ENCODE measurements around the gene SYT7.

Gene SYT7

DNA sequence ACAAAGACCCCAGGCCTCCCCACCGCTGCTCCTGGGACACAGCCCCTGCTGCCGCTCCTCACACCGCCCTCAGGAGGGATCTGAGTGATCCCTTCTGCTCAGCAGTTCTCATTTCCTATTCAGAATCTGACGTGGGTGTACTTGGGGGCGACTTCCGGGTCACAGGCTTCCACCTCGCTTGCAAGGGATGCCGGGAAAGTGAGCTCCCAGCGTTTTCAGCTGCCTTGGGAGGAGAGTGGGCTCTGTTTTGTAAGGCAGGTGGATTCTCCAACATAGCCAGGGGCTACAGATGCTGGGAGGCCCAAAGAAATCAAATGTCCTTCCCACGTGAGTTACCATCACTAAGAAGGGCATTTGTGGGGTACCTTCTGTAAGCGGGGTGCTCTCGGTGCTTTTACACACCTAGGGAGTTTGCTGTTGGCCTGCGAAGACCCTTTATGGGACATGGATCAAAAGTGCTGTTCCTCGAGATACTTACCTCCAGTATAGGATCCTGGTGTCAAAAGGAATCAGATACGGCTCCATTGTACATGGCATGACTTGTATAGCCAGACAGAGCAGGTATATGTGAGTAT is 82.0 kb downstream of the SYT7 start:
- no peak for DNase-seq (ENCODE audit: low read depth in 3 of 3)

DNA sequence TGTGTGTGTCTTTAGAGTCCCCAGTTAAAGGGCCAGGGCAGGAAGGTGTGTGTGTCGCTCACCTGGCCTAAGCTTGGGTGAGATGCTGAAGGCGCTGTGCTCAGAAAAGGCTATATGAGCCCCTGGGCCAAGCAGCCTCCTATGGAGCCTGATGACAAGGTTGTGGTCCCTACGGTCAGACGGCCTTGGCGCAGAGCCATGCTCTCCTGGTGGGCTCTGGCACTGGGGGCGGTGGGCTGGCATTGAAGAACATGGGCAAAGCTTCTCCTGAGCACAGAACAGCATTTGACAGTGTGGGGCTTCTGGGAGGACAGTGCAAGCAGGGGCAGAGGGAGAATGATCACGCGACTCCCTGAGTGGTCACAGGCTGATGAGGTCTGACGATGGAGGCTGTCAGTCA is 83.0 kb downstream of the SYT7 start:
- no peak for DNase-seq (ENCODE audit: low read depth in 3 of 3)

DNA sequence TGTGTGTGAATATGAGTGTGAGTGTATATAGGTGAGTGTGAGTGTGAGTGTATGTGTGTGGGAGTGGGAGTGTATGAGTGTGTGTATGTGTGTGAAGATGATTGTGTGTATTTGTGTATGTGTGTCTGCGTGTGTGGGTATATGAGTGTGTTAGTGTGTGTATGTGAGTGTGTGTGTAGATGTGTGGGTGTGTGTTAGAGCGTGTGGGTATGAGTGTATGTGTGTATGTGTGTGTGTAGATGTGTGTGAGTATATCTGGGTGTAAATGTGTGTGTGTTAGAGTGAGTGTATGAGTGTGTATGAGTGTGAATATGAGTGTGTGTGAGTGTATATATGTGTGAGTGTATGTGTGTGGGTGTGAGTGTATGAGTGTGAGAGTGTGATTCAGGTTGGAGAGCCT is 83.4 kb downstream of the SYT7 start:
- DNase-seq (ENCODE audit: low read depth in 3 of 3), result no peak

DNA sequence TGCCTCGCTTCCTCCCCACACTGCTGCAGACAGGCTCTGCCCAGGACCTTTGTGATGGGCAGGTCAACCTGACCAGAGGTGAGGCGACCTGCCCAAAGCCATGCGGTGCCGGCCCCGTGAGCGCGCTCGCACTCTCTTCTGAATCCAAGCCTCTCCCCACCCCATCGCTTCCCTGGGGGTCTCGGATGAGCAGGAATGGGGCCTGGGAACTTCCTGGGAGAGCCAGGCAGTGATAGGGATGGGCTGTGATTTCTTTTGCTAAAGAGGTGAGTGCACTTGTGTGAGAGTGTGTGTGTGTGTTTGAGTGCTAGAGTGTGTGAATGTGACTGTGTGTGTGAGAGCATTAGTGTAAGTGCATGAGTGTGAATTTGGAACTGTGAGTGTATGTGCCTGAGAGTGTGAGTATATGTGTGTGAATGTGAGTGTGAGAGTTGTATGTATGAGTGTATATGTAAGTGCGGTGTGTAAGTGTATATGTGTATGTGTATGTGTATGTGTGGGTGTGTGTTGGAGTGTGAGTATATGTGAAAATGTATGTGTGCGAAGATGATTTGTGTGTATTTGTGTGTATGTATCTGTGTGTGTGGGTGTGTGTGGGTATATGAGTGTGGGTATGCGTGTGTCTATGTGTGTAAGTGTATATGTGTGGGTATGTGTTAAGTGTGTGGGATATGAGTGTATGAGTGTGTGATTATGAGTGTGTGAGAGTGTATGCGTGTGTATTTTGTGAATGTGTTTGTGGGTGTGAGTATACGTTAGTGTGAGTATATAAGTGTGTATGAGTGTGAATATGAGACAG is 84.1 kb downstream of the SYT7 start:
- no peak for DNase-seq (ENCODE audit: low read depth in 3 of 3)

DNA sequence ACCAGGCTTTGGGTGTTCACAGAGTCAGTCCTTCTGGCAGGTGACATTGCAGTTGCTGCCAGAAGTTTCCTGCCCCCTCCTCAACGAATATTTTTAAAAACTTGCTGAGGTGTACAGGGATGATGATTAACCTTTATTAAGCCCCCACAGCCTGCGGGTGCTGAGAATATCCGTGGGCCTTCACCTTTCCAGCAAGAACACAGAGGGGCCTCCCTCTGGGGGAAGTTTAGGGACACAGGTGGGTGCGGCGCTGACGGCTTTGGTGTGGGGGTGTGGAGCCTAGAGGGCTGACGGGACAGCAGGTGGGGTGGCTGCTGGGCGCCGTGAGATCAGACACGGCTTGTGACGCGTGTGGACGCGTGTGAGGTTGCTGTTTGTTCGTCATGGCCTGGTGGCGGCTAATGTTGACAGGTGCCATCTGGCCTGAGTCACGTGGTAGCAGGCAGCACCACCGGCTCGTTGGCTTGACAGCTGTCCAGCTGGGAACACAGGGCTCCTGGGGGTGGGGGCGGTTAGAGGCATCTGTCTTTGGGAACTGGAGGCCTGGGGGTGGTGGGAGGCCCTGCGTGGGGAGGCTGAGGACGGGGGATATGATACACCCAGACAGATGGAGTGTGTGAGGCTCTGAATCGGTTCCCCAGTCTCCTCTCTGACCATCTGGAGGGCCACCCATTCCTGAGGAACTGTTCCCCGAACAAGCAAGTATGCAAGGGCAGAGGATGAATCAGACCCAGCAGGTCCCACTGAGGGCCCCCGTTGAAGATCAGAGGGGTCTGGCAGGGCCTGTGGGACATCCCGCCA is 84.9 kb downstream of the SYT7 start:
- DNase-seq (ENCODE audit: low read depth in 3 of 3), result no peak

DNA sequence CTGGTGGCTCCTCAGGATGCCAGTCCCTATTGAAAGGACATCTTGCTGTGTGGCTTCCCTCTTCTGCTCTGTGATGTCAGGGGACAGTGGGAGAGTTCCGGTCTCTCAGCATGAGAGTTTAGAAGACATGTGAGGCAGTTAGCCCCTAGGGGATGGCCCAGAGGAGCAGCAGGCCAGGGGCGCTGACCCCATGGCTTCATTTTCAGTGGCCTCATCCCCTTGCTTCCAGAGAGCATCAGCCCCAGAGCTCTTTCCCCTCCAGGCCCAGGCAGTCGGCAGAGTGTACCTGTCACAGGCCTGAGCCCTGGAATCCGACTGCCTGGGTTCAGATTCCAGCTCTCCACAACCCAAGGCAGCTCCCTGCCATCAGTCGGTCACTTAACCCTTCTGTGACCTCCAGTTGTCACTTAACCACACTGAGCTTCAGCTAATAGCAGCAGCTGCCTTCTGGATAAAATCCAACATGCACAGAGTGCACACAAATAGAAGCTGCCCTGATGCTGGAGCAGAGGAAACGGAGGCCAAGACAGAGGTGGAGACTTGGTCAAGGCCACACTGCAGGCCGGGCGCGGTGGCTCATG is 86.4 kb downstream of the SYT7 start:
- DNase-seq (ENCODE audit: low read depth in 3 of 3), result no peak

DNA sequence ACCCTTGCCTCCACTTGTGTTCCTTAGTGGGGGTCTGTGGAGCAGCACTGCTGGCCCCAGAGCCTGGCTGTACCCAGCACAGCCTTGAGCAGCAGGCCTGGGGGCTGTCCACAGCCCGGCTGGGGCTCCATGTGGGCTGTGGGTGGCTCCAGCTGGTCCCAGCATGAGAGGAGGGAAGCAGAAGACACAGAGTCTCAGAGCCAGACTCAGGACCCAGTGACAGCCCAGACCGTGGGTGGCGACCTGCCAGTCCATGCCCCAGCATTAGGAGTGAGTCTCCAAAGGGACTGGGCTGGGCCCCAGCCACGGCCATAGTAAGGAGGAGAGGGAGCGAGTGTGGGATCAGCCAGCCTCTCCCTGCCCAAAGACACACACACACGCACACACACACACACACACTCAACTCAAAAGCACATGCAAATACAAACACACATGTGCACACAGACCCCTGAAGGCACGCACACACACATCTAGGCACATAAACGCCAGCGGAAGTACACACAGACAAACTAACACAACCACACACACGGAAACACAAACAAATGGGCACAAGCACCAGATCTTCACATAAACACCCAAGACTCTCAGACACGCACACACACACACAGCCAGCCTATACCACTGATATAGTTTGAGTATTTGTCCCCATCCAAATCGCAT is 89.0 kb downstream of the SYT7 start:
- no peak for DNase-seq (ENCODE audit: low read depth in 3 of 3)

DNA sequence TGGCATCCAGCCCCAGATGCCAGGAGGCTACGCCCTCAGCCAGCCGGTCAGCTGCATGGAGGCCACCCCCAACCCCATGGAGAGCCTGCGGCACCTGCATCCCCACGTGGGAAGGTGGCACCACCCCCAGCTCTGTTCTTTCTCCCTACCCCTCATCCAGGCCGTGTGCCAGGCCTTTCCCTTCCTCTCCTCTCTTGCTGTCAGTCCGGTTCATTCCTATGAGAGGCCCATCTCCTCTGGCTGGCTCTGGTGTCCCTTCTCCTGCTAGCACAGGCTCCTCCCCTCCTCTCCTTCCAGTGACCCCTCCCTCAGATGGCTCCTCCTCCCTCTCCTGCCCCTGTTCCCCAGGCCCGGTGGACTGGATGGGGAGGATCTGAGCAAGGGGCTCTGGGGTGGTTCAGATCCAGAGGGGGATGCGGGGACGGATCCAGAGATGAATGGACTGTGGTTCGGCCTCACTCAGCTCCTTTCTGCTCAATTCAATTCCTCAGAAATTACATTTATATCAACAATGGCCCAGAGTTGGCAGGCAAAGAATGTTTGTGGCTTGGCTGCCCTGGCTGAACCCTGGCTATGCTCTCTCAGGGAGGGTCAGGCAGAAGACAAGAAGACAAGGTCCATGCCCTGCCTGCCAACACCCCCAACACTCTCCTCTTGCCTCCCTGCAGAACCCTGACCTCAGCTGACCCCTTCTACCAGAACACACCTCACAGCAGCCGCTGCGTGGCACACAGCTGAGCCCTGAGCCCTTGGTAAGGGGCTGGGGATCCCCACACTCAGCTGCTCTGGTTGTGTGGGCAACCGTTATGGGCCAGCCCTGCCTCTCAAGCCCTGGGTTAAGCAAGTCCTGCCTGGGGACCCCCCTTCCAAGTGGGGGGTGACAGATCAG is 90.8 kb downstream of the SYT7 start:
- DNase-seq (ENCODE audit: low read depth in 3 of 3), result no peak

DNA sequence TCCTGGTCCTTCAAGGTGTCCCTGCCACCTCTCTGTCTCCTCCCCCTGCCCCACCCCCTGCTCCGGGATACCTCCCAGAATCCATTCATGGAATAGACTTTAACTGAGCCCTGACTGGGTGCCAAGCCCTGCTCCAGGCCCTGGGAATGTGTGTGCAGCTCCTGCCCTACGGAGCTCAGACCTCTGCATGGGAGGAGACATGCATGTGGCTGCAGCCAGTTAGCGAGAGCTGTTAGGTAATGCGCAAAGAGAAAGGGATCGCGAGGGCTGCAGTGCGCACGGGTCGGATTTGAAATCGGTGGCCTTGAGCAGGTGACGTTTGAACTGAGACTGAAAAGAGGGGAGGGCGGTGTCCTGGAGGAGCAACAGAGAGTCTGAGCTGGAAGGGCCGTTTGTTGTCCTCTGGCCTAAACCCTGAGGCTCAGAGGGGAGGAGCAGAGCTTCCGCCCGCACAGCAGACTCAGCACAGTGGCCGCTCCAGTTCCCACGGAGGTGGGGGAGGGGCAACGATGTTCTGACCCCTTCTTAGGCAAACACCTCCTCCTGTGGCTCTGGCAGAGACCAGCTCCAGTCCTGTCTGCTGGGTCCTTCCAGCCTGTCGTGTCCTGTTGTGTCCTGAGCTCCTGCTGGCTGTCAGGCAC is 92.1 kb downstream of the SYT7 start:
- DNase-seq (ENCODE audit: low read depth in 3 of 3), result no peak

DNA sequence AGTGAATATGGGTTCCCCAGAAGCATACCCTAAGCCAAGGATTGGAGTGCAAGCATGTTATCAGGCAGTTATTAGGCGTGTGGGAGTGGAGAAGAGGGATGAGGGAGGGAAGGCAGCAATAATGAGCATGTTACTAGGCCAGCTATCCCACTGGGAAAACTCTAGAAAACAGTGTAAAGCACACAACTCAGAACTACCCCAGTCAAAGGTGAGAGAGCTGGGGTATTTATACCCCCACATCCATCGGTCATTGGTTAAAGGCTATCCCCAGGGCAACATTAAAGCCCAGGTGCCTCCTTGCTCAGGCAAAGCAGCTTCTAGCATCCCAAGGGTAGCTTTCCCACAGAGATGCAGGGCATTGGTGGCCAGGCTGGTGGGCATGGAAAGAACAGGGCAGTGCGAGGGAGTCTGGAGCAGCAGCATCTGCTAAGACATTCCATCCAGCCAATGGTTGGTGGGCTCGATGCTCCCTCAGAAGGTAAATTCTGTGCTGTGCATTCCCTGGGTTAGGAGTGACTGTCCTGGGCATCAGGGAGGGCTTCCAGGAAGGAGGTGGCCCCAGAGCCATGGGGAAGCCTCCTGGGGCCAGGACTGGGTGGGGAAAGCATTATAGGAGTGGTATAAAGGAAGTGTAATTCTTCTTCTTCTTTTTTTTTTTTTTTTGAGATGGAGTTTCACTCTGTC is 93.4 kb downstream of the SYT7 start:
- no peak for DNase-seq (ENCODE audit: low read depth in 3 of 3)

DNA sequence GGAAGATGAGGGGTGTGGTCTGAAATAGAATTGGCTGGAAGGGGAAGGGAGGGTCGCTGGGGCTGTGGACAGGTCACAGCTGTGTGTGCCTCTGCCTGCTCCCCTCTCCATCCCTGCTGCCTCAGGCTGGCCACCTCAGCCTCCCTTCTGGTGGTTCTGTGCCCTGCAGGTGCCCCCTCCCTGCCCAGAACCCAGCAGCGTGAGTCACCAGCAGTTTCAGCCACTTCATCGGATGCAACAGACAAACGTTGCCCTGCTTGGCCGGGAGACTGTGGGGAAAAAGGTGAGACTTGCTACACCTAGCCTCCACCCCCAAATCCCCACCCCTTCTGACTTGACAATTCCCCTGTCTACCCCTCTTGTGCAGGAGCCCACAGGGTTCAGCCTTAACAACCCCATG is 94.1 kb downstream of the SYT7 start:
- no peak for DNase-seq (ENCODE audit: low read depth in 3 of 3)

DNA sequence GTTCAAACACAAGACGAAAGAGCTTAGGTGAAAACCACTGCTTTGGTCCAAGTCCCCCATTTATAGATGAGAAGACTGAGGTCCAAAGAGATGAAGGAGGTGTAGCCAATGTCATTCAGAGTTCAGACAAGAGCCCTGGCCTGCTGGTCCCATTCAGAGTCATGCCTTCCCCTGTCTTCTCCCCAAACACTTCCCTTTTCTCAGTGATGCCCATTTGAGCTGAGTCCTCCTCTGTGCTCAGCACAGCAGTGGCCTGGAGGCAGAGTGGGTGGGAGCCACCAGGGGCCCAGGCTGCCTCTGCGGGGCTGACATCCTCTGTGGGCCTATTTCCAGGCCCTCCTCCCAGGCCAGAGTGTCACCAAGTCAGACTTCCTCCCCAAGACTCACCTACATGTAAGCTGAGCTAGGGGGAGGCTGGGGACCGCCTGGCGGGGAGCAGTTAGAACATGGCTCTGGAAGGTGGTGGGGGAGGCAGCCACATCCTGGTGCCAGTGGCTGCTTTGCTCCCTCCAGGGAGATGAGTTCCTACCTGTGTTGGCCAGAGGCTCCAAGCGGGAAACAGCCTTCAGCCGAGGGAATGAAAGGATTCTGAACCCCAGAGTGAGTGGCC is 94.8 kb downstream of the SYT7 start:
- DNase-seq (ENCODE audit: low read depth in 3 of 3), result no peak

DNA sequence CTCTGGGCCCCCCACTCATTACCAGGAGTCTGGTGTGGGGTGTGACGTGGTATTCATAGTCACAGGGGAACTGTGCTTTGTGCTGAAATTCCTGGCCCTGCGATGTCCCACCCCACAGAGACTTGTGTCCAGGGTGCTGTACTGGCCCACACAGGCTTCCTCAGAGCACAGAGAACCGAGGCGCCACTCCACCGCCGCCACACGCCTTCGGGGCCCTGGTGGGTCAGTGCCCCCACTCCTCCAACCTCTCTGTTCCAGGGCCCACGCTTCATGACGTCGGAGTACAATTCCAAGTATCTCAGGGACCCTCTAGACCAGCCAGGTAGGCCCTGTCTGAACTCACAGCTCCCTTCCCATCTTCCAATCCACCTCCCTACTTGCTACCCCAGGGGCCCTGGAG is 95.8 kb downstream of the SYT7 start:
- DNase-seq (ENCODE audit: low read depth in 3 of 3), result no peak

DNA sequence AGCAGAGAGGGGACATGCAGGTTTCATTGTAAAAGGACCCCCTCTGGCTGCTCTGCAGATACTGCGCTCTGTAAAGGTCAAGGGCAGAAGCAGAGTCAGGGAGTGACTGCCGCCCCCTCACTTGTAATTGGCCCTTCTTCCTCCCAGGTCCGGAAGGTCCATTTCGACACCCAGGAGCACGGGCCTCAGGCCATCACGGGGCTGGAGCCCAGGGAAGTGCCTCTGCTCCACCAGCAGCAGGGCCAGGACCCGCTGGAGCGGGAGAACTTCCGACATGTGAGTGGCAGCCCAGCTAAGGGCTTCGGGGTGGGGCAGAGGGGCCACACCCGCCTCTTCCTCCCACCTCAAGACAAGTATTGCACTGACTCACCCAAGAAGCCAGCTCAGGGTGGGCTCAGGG is 96.3 kb downstream of the SYT7 start:
- no peak for DNase-seq (ENCODE audit: low read depth in 3 of 3)

DNA sequence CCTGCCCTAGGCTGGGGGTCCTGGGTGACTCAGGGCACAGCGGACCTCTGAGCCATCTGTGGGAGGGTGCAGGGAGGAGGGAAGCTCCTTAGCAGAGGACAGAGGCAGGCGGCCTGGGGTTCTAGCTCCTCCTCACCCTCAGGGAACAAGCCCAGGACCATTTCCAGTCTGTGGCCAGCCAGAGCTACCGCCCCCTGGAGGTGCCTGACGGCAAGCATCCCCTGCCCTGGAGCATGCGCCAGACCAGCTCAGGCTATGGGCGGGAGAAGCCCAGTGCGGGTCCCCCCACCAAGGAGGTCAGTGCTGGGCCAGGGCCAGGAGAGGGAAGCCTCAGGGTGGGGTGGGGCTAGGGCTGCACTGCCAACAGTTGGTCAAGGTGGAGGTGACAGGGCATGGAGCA is 98.4 kb downstream of the SYT7 start:
- DNase-seq (ENCODE audit: low read depth in 3 of 3), result peak in 1 of 3 experiments; percentile 30

DNA sequence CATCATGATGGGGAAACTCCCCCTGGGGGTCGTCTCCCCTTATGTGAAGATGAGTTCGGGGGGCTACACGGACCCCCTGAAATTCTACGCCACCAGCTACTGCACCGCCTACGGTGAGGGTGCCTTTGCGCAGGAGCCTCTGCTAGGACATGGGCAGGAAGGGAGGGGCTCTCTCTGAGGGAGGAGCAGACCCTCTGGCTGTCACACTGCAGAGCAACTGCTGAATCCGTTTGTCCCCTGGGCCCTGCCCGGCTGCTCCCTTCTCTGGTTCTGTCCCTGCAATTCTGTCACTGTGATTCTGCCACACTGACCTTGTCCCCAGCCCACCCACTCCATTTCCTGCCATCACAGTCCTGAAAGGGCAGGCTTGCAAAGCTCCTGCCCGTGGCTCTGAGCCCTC is 99.1 kb downstream of the SYT7 start:
- DNase-seq (ENCODE audit: low read depth in 3 of 3), result no peak

DNA sequence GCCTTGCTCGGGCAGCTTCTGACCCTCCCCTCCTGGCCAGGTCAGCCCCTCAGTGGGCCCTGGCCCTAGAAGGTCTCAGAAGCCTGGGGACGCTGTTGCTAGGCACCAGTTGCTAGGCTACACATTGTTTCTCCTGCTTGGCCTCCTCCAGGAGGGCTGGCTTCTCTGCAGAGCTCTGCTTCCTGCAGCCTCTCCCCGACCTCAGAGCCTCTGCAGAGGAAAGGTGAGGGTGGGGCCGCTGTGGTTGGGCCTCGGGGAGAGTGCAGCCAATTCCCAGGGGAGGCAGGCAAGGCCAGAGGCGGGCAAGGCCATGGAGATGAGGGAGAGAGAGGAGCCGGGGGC is 99.9 kb downstream of the SYT7 start:
- no peak for DNase-seq (ENCODE audit: low read depth in 3 of 3)

DNA sequence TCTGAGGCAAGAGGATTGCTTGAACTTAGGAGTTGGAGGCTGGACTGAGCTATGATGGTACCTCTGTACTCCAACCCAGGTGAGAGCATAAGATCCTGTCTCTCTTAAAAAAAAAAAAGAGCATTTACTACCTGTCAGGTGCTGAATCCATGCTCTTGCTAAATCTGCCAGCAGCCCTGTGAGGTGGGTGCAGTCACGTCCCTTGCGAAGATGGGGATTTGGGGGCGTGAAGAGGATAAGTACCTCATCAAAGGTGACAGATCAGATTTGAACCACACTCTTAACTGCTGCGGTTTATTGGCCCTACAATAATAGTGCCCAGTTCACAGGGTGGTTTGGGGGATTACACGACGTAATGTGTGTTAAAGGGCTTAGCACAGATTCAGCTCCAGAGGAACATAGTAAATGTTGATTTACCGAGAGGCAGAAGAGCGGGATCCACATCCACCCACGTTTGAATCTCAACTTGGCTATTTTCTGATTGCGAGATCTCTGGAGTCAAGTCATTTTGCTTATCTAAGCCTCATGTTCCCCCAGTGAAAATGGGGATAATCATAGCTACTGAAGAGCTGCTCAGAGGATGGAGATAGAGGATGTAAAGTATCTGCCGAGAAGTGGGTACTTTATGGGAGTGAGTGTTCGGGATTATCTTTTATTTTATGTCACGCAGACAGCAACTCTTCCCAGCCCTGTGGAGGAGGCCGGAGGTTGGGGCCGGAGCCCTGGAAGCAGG is 100.4 kb downstream of the SYT7 start:
- no peak for DNase-seq (ENCODE audit: low read depth in 3 of 3)

Data from stimulated activated CD4-positive, alpha-beta T cell treated with anti-CD3 and anti-CD28 coated beads, TNF-alpha, amount 100 ng/mL, for 24 hours (primary cell).